Measurements from ENCODE around the gene CHSY3.

Gene CHSY3

DNA sequence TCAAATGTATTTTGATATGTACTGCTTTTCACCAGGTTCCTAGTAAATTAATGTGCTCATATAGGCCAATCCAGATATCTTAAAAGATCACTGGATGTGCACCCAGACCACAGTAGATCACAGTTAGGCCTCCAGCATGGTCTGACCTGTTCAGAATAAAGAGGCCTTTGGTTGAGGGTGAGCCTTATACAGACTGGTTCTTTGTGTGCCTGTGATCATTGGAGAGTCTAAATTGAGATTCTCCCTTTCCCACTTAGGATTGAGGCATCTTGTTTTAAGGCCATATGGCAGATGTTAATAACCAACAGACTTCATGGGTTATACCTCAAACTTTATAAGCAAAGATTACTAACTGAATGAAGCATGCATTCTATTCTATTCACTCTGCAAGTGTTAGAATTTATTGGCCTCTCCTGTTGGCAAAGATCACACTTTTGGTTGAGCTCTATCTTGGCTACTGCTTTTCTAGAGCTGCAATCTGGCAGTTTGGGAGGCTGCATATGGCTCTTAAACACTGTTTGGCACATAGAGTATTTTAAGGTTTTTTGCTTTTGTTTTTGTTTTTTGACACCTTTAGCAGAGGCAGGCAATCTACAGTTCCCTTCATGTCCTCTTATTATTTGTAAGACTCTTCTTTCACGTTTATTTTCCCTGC lies 8.5 kb downstream of the CHSY3 start:
- no peak overlapping the region for H3K9ac ChIP-seq
- no peaks in the 10 kb centered on the region for H3K79me2 ChIP-seq (ENCODE audit: insufficient read depth, low read depth)
- H2AFZ ChIP-seq (ENCODE audit: low read depth), result no peak overlapping the region
- H3K4me1 ChIP-seq (ENCODE audit: low read depth, poor library complexity, severe bottlenecking), result peaks cover 24% of the 10 kb centered on the region
- no peak overlapping the region for H3K27ac ChIP-seq
- no peaks in the 10 kb centered on the region for H4K20me1 ChIP-seq (ENCODE audit: insufficient read depth)
- no peak overlapping the region for H3K4me3 ChIP-seq (IDR thresholded peaks at IDR 0.05; ENCODE audit: insufficient read depth, low read depth, low read length)
- no peaks in the 10 kb centered on the region; the same call in 1 of the 2 replicates for H3K36me3 ChIP-seq (ENCODE audit: insufficient read depth)
- H3K4me2 ChIP-seq, result no peak overlapping the region
- no peaks in the 10 kb centered on the region for H3K27me3 ChIP-seq (ENCODE audit: insufficient read depth, low read depth)
- TF ChIP-seq, protein P1, sequence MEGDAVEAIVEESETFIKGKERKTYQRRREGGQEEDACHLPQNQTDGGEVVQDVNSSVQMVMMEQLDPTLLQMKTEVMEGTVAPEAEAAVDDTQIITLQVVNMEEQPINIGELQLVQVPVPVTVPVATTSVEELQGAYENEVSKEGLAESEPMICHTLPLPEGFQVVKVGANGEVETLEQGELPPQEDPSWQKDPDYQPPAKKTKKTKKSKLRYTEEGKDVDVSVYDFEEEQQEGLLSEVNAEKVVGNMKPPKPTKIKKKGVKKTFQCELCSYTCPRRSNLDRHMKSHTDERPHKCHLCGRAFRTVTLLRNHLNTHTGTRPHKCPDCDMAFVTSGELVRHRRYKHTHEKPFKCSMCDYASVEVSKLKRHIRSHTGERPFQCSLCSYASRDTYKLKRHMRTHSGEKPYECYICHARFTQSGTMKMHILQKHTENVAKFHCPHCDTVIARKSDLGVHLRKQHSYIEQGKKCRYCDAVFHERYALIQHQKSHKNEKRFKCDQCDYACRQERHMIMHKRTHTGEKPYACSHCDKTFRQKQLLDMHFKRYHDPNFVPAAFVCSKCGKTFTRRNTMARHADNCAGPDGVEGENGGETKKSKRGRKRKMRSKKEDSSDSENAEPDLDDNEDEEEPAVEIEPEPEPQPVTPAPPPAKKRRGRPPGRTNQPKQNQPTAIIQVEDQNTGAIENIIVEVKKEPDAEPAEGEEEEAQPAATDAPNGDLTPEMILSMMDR (conservative IDR thresholded peaks at IDR 0.05; ENCODE audit: low read depth, low read length), result no peak

DNA sequence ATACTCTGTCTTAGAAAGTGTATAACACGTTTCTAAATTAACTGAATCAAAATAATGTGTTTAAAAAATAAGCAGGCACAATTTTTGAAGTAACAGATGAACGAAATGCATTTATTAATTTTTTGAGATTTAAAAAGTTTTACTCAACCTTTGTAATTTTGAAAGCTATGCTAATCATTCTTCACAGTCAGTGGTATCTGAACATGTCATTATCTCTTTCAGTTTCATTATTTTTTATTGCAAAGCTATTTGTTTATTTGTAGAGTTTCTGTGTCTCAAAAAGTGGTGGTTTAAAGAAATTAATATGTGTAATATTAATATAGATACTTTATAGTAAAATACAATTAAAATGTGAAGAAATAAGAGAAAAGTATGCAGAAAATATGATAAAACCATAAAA lies 11.2 kb downstream of the CHSY3 start:
- no peak overlapping the region for H2AFZ ChIP-seq (ENCODE audit: low read depth)
- H3K4me2 ChIP-seq, result no peak overlapping the region
- H3K27ac ChIP-seq, result no peak overlapping the region
- no peaks in the 10 kb centered on the region; the same call in 1 of the 2 replicates for H3K36me3 ChIP-seq (ENCODE audit: insufficient read depth)
- no peaks in the 10 kb centered on the region for H3K79me2 ChIP-seq (ENCODE audit: insufficient read depth, low read depth)
- H3K9ac ChIP-seq, result no peak overlapping the region
- no peaks in the 10 kb centered on the region for H4K20me1 ChIP-seq (ENCODE audit: insufficient read depth)
- no peak overlapping the region for H3K4me3 ChIP-seq (IDR thresholded peaks at IDR 0.05; ENCODE audit: insufficient read depth, low read depth, low read length)
- TF ChIP-seq, protein P1 (conservative IDR thresholded peaks at IDR 0.05; ENCODE audit: low read depth, low read length), result no peak
- peaks cover 6% of the 10 kb centered on the region for H3K4me1 ChIP-seq (ENCODE audit: low read depth, poor library complexity, severe bottlenecking)
- H3K27me3 ChIP-seq (ENCODE audit: insufficient read depth, low read depth), result no peaks in the 10 kb centered on the region

DNA sequence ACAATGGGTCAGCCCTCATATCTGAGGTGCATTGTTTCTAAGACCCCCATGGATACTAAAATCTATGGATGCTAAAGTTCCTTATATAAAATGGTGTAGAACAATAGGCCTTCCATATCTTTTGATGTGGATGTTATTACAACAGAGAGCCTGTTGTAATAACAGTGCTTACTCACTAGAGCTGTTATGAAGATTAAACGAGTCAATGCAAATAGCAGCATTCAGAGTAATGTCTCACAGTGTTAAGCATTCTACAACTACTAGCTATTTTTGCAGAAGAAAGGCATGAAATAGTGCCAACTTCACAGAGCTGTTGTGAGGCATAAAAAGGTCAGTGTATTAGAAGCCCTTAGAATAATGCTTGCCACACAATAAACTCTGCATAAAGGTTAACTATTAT lies 13.0 kb downstream of the CHSY3 start:
- Histone ChIP-seq H3K79me2 (ENCODE audit: insufficient read depth, low read depth) (no peaks in the 10 kb centered on the region), H3K4me2 (no peak overlapping the region), H3K4me3 (IDR thresholded peaks at IDR 0.05; ENCODE audit: insufficient read depth, low read depth, low read length) (no peak overlapping the region), H3K4me1 (ENCODE audit: low read depth, poor library complexity, severe bottlenecking) (peaks cover 6% of the 10 kb centered on the region), H3K27me3 (ENCODE audit: insufficient read depth, low read depth) (no peaks in the 10 kb centered on the region), H3K27ac (no peak overlapping the region), H3K36me3 (ENCODE audit: insufficient read depth) (no peaks in the 10 kb centered on the region; the same call in 1 of the 2 replicates), H3K9ac (no peak overlapping the region), H2AFZ (ENCODE audit: low read depth) (no peak overlapping the region), H4K20me1 (ENCODE audit: insufficient read depth) (no peaks in the 10 kb centered on the region)
- TF ChIP-seq, protein P1 (conservative IDR thresholded peaks at IDR 0.05; ENCODE audit: low read depth, low read length), result no peak

DNA sequence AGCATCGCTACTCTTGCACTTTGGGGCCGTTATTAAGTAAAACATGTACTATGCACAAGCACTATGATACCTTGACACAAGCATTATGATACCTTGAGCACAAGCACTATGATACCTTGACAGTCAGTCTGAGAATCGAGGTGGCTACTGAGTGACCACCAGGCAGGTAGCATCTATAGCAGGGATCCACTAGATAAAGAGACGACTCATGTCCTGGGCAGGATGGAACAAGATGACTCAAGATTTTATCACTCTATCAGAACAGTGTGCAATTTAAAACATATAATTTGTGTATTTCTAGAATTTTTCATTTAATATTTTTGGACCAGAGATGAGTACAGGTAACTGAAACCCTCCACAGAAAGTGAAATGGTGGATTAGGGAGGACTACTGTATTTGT lies 16.9 kb downstream of the CHSY3 start:
- Histone ChIP-seq H3K27me3 (ENCODE audit: insufficient read depth, low read depth) (no peaks in the 10 kb centered on the region), H3K4me1 (ENCODE audit: low read depth, poor library complexity, severe bottlenecking) (no peaks in the 10 kb centered on the region), H3K4me3 (IDR thresholded peaks at IDR 0.05; ENCODE audit: insufficient read depth, low read depth, low read length) (no peak overlapping the region), H3K27ac (no peak overlapping the region), H3K4me2 (no peak overlapping the region), H4K20me1 (ENCODE audit: insufficient read depth) (no peaks in the 10 kb centered on the region), H3K36me3 (ENCODE audit: insufficient read depth) (no peaks in the 10 kb centered on the region), H3K9ac (no peak overlapping the region), H3K79me2 (ENCODE audit: insufficient read depth, low read depth) (no peaks in the 10 kb centered on the region), H2AFZ (ENCODE audit: low read depth) (no peak overlapping the region)
- TF ChIP-seq, protein P1 (conservative IDR thresholded peaks at IDR 0.05; ENCODE audit: low read depth, low read length), result no peak

Data from KMS-11 (cell line).